Embryonic facial prominence (tissue), 1 donor: ENCODE results near the gene GCKR.

Experiments
- DNase-seq: peaks from one replicate; pipeline ENCODE4 v3.0.0-alpha.2; 2016; ENCODE audit errors: extremely low spot score

Gene GCKR

GRCh38 chr2:27571681-27572080 is 75.0 kb downstream of the GCKR start:
- no peak for DNase-seq

GRCh38 chr2:27572439-27572838 is 75.8 kb downstream of the GCKR start:
- DNase-seq, result no peak

- DNase-seq, result no peak
Observed at GRCh38 chr2:27572998-27573429, 76.4 kb downstream of the GCKR start.
